Muscle of leg (tissue), 11 donors: Measurements from ENCODE around the gene CT47C1. TPM values are rescaled to one million over a fixed set of nuclear protein-coding genes. Genes with fewer than 3 reads are reported as not detected.
A peak's percentile ranks its signal among the peaks of the same experiment; 100 is the strongest.

Experiments
- DNase-seq: peaks from one replicate; pipeline ENCODE4 v3.0.0; 2013
- H3K27ac ChIP-seq: one replicate; pipeline ENCODE4 v1.5.1; 2013; ENCODE audit warnings: mild to moderate bottlenecking, low read length, control low read depth
- H3K27me3 ChIP-seq: one replicate; pipeline ENCODE4 v1.6.1; 2013; ENCODE audit warnings: low read length; ENCODE audit not compliant: control insufficient read depth, insufficient read depth
- H3K36me3 ChIP-seq: one replicate; pipeline ENCODE4 v1.6.1; 2013; ENCODE audit warnings: low read length; ENCODE audit not compliant: control insufficient read depth, insufficient read depth
- H3K4me1 ChIP-seq: one replicate; pipeline ENCODE4 v1.6.1; 2013; ENCODE audit warnings: low read length; ENCODE audit not compliant: control insufficient read depth, insufficient read depth
- H3K4me3 ChIP-seq: one replicate; pipeline ENCODE4 v1.5.1; 2013; ENCODE audit warnings: low read length, control low read depth
- H3K9me3 ChIP-seq: replicated peaks from 2 replicates; pipeline ENCODE4 v1.6.1; 2013; ENCODE audit warnings: low read depth, low read length; ENCODE audit not compliant: control insufficient read depth
- WGBS: methylation state at CpG from one replicate; pipeline ENCODE4 v1.1.5; 2013; ENCODE audit warnings: missing lambda C conversion rate; ENCODE audit not compliant: insufficient coverage; 5-methylcytosine and 5-hydroxymethylcytosine counted together
- polyA plus RNA-seq, 8 donors: library from polyadenylated mRNA; unstranded; fragments of 120-200 nt; gene quantifications; one replicate each; pipeline versions ENCODE4 v1.2.1 to v1.2.3, GENCODE V29; 2013; ENCODE audit warnings: inconsistent platforms in 1 of 8, low replicate concordance in 1 of 8; ENCODE audit not compliant: insufficient read length in 8 of 8, insufficient read depth in 1 of 8
- total RNA-seq: library from RNA; stranded (reverse); fragments of 120-200 nt; gene quantifications from one replicate; pipeline ENCODE4 v1.2.4, GENCODE V29; 2013

Gene CT47C1
- total and polyA plus RNA-seq, 9 donors = 0.22 TPM; not detected in 8

DNA sequence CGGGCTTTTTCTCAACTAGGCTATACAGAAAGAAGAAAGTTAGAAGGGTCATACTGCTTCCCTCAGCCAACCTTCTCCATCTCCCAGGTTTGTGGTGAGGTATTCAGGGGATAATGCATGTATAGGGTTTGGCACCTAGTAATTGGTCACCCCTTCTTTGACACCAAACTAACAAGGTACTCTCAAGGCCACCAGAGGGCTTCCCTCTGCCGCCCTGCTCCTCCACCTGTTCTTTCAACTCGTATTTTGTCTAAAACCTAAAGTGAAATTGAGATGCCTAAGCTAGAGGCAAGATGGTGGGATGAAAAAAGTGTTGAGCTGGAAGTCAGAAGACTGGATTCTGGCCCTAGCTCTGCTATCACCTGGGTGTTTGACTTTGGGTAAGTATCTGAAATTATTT, 22.0 kb downstream of the CT47C1 start:
- DNase-seq = no peak
- Histone ChIP-seq H3K36me3 (no peaks in the 10 kb centered on the region), H3K27me3 (peaks cover 4% of the 10 kb centered on the region), H3K4me3 (no peak overlapping the region), H3K9me3 (no peaks in the 10 kb centered on the region), H3K27ac (no peak overlapping the region), H3K4me1 (no peaks in the 10 kb centered on the region)
- no CpG with 5 or more reads among the region's 3 CpGs for WGBS

DNA sequence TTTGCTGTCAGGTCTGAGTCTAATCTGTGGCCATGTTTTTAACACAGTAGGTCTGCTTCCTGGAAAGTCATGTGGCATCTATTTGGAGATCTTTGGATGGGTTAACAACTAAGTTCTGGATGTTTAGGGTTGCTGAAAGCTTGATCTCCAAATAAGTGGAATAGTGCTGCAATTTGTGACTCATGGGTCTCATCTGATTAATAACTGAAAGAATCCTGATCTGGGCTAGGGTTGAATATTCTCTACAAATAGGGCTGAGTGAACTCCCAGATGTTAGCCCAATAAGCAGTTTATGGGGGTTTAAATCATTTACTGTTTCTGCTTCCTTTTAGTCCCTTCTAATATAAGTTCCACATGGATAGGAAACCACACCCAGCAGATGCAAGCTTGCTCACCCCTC, 23.1 kb downstream of the CT47C1 start:
- Histone ChIP-seq H3K4me1 (no peaks in the 10 kb centered on the region), H3K4me3 (no peak overlapping the region), H3K36me3 (no peaks in the 10 kb centered on the region), H3K27ac (no peak overlapping the region), H3K27me3 (peaks cover 6% of the 10 kb centered on the region), H3K9me3 (no peaks in the 10 kb centered on the region)
- DNase-seq = no peak

DNA sequence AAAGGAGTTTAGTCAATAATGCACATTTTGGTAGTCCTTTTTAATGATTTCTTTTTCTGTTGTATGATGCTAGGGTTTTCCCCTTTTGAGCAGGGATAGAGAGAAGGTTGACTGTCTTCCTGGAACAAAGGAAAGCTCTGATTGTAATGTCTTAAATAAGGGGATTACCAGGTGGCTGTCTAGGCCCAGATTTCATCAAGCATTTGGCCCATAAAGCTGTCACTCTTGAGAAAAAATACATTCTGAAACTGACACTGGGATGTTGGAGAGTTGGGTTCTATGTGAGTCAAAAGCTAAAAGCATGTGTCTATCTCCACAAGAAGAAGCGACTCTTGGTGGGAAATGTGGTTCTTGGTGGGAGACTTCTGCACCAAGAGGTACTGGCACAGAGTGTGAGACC, 28.4 kb downstream of the CT47C1 start:
- WGBS = 33% methylated on average over 1 of the region's 1 CpG
- Histone ChIP-seq H3K27me3 (peaks cover 8% of the 10 kb centered on the region), H3K36me3 (no peaks in the 10 kb centered on the region), H3K4me1 (no peaks in the 10 kb centered on the region), H3K4me3 (no peak overlapping the region), H3K9me3 (no peaks in the 10 kb centered on the region), H3K27ac (no peak overlapping the region)
- DNase-seq = no peak

- no peak for DNase-seq
- Histone ChIP-seq H3K27me3 (peaks cover 5% of the 10 kb centered on the region), H3K36me3 (no peaks in the 10 kb centered on the region), H3K27ac (no peak overlapping the region), H3K4me3 (no peak overlapping the region), H3K9me3 (no peaks in the 10 kb centered on the region), H3K4me1 (no peaks in the 10 kb centered on the region)
Measured at GRCh38 chrX:119105826-119106225, 33.0 kb downstream of the CT47C1 start.

DNA sequence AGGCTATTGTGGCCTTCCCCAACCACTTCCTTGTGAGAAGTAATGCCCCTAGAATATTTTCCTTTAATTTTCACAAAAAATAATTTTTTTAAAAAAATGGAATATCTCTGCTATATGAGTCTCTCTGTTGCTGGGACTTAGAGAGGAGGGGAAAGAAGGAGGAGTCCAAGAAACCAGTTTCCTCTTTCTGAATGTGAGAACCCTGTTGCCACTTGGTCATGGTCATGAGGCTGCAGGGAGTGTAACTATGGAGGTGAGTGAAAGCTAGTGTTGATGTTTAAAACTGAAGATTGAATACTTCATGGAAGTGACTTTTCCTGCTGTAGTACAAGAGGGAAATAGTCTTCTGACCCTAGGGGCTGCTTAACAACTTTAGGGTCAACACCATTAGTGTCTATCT, 34.4 kb downstream of the CT47C1 start:
- Histone ChIP-seq H3K27me3 (peaks cover 6% of the 10 kb centered on the region), H3K4me1 (no peaks in the 10 kb centered on the region), H3K36me3 (no peaks in the 10 kb centered on the region), H3K9me3 (no peaks in the 10 kb centered on the region), H3K4me3 (no peak overlapping the region), H3K27ac (no peak overlapping the region)
- DNase-seq = no peak

GRCh38 chrX:119118780-119119395, 46.1 kb downstream of the CT47C1 start:
- WGBS = 21% methylated on average over 2 of the region's 6 CpGs
- peaks cover 3% of the 10 kb centered on the region for H3K4me1 ChIP-seq
- no peaks in the 10 kb centered on the region for H3K36me3 ChIP-seq
- no peak overlapping the region for H3K4me3 ChIP-seq
- DNase-seq = peak; percentile 73
- no peaks in the 10 kb centered on the region for H3K9me3 ChIP-seq
- peaks cover 9% of the 10 kb centered on the region for H3K27me3 ChIP-seq
- H3K27ac ChIP-seq = no peak overlapping the region

- peaks cover 11% of the 10 kb centered on the region for H3K27me3 ChIP-seq
- no peaks in the 10 kb centered on the region for H3K36me3 ChIP-seq
- DNase-seq = peak; percentile 75
- H3K9me3 ChIP-seq = no peaks in the 10 kb centered on the region
- H3K4me3 ChIP-seq = no peak overlapping the region
- peaks cover 3% of the 10 kb centered on the region for H3K4me1 ChIP-seq
- H3K27ac ChIP-seq = no peak overlapping the region
- no CpG with 5 or more reads among the region's 1 CpG for WGBS
Measured at GRCh38 chrX:119121341-119121740, 48.5 kb downstream of the CT47C1 start.

Other genes starting within 250 kb of the CT47C1 start
- 0.27 TPM for gene ZCCHC12, start 249.2 kb upstream of the CT47C1 start, total RNA-seq
- gene ZCCHC12, start 249.2 kb upstream of the CT47C1 start, polyA plus RNA-seq = under 1 TPM; 0.29 to 1.00 (median 0.42) TPM
- 2.4 TPM for gene LONRF3, start 98.4 kb upstream of the CT47C1 start, total RNA-seq
- 1 to 10 TPM; 1.3 to 2.4 (median 1.7) TPM for gene LONRF3, start 98.4 kb upstream of the CT47C1 start, polyA plus RNA-seq
- 0.18 TPM for gene KIAA1210, start 54.8 kb downstream of the CT47C1 start, total RNA-seq
- under 1 TPM; 0.12 to 0.30 (median 0.20) TPM for gene KIAA1210, start 54.8 kb downstream of the CT47C1 start, polyA plus RNA-seq
- gene PGRMC1, start 163.3 kb downstream of the CT47C1 start, total RNA-seq = 98.5 TPM
- gene PGRMC1, start 163.3 kb downstream of the CT47C1 start, polyA plus RNA-seq = 100 to 1,000 TPM in 5 of 8 donors, 10 to 100 TPM in 3; 86.7 to 148 (median 102) TPM